GM19238 (cell line): Measurements from ENCODE around the gene ZNF544.

Experiments
- DNase-seq: peaks from one replicate; pipeline ENCODE4 v3.0.0; 2011; ENCODE audit warnings: low spot score; ENCODE audit not compliant: insufficient read length

The ZNF544 gene

DNA sequence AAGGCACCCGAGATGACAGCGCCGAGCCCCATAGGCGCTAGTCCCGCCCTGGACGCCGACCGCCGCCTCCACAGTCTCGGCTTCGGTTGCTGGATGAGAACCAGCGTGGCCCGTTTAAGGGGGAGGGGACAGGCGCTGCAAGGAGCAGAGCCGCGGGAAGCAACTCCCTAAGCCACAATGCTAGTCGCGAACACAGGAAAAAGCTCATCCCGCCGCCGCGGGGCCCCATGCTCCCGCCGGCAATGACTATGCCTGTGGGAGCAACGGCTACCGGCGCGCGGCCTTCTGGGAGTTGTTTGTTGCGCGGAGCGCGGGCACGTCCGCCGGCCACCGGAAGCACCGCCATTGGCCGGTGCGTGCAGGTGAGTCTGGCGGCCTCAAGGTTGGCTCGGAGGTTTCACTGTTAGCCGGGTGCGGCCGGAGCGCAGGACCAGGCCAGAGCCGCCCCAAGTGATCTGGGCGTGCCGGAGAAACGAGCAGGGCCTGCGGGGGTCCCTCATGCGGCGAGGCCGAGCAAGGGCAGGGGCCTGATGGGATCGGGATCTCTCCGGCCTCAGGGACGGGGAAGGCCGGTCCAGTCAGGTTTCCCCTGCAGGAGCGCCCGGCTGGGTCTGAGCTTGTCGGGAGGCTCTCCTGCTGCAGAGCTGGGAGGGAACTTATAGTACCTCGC lies at the start of gene ZNF544:
Gene ZNF544, plus strand, starts transcription at position 330 of the 670 bp plus-strand sequence. CDS start 15,110 bp downstream, outside the sequence.
- peak; percentile 77 for DNase-seq

- no peak for DNase-seq
Observed at GRCh38 chr19:58181902-58182576, 46.7 kb upstream of the ZNF544 start.

- peak; percentile 85 for DNase-seq
Observed at GRCh38 chr19:58182577-58182988, 46.1 kb upstream of the ZNF544 start.

GRCh38 chr19:58182989-58183816 lies 45.5 kb upstream of the ZNF544 start, which contains the start of gene ZNF274:
TSS of gene ZNF274 (plus strand) at chr19:58183061. CDS start at chr19:58183966, 905 bp downstream.
- DNase-seq, result peak; percentile 96

DNA sequence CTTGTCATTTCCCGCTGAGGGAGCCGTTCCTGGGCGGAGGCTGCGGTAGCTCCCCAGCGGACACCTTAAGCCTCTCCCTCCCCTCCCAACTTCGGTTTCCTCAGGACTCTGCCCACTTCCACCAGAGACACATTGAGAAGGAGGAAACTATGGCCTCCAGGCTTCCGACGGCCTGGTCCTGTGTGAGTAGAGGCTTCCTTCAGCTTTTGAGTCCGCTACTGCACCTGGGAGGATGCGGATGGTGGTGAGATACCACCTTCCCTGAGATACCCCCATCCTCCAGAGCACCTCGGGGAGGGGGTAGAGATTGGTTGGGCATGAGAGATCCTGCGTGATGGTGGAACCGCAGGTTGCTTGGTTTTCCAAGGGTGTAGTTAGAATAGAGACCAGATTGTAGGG lies 44.9 kb upstream of the ZNF544 start:
- no peak for DNase-seq

GRCh38 chr19:58196901-58197616 lies 31.7 kb upstream of the ZNF544 start:
- no peak for DNase-seq

DNA sequence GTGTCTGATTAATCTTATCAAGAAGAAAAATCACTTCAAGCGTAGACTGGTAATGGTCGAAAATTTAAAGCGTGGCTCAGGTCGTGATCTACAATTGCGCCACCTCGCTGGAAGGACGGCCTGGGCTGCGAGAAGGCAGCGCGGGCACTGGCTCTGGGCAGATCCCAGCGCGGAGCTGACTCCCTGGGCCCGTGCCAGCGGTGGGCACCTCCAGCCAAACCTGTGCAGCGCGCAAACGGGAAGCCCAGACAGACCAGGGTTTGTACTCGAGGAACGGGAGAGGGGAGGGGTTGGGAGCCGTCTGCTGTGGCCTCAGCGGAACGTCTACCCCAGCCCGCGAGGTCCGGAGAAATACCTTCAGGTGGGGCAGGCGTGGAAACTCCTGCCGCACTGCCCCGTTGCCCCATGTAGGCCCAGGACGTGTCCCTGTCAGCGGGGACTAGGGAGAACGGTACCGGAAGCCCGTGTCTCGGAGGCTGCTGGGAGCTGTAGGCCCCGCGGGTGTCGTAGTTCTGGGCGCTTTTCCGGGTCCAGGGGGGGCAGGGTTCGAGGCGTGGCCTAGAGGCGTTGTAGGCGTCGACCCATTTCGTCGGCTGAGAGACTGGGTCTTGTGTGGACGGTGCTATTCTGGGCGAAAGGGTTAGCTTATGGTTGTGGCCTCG lies 24.8 kb upstream of the ZNF544 start:
- DNase-seq, result no peak

DNA sequence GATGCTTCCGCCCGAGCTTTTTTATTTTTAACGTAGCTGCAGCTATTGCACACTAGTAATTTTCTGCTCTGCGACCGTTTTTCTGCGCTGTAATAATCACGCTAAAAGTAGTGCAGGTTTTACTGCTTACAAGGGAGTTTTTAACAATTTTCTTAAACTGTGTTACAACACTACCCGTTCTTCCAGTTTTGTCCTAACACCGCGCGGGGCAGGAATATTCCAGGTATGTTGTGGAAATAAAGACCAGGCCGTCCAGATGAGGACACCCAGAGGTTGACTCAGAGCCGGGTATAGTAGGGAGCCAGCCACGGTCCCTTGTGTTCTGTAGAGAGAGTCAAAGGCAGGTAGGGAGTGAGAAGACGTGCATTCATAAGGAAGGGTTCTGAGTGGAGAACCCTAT lies 24.1 kb upstream of the ZNF544 start:
- DNase-seq, result no peak

- DNase-seq, result no peak
Observed at GRCh38 chr19:58209577-58209976, 19.1 kb upstream of the ZNF544 start.

GRCh38 chr19:58212336-58213074 lies 16.2 kb upstream of the ZNF544 start:
- no peak for DNase-seq

GRCh38 chr19:58213075-58213369 lies 15.7 kb upstream of the ZNF544 start:
- DNase-seq, result no peak

DNA sequence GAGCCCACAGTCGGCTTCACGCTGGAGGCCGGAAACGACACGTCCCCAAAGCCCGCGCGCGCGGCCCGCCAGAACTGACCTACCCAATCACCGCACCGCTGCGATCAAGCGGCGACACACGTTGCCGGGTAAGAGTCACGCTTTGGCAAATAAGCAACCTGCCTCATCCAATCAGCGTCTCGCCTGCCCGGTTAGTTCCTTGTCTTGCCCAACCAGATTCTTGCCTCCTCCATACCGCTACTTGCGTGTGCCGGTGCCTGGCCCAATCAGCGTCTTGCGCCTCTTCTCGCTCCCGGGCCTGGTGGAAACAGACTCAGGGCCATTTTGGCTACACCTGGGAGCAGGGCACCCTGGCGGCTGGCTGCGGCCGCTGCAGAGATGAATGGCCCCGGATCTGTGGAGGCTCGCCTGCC lies 11.6 kb upstream of the ZNF544 start:
- DNase-seq, result no peak

DNA sequence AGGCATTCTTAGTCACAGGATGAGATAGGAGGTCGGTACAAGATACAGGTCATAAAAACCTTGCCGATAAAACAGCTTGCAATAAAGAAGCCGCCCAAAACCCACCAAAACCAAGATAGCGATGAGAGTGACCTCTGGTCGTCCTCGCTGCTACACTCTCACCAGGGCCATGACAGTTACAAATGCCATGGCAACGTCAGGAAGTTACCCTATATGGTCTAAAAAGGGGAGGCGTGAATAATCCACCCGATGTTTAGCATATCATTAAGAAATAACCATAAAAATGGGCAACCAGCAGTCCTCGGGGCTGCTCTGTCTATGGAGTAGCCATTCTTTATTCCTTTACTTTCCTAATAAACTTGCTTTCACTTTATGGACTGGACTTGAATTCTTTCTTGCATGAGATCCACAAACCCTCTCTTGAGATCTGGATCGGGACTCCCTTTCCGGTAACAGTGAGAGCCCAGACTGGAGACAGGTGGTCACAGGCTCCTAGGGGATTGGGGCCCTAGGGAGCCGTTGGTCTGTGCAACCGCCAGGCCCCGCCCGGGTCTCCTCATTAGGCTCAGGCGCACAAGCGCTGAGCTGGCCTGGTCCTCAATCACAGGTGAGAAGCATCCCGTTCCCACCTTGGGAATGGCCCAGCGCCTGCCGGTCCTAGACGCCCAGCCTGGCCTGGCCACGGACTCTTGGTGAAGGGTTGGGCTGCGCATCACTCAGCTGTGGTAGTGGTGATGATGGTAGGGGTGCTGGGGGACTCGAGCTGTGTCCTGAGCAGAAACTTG lies 10.9 kb upstream of the ZNF544 start:
- DNase-seq, result no peak

DNA sequence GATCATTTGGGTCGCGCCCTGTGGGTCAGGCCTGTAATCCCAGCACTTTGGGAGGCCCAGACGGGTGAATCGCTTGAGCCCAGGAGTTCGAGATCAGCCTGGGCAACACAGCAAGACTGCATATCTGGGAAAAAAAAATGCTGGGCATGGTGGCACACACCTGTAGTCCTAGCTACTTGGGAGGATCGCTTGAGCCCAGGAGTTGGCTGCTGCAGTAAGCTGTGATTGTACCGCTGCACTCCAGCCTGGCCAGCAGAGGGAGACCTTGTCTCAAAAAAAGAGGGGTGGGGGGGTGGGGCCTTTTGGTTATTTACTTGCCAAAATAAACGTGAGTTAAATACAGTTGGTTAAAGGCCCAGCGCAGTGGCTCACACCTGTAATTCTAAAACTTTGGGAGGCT lies 9.8 kb upstream of the ZNF544 start:
- no peak for DNase-seq

GRCh38 chr19:58227964-58228584 lies 640 bp upstream of the ZNF544 start:
- DNase-seq, result no peak

DNA sequence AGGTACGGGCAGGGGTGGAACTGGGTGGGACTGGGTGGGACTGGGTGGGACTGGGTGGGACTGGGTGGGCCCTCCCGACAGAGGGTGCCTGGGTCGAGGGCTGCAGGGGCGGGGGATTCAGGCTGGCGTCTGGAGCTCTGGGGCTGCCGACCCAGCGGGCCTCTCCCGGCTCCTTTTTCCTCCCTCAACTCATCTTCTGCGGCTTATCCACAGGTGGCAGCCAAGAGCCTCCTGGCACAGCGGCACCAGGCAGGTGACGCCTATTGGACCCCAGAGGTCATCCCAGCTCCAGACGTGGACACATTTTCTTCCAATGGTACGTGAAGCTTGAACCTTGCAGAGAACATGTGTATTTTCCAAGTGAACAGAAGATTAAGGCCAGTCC lies 533 bp downstream of the ZNF544 start:
- DNase-seq, result no peak

DNA sequence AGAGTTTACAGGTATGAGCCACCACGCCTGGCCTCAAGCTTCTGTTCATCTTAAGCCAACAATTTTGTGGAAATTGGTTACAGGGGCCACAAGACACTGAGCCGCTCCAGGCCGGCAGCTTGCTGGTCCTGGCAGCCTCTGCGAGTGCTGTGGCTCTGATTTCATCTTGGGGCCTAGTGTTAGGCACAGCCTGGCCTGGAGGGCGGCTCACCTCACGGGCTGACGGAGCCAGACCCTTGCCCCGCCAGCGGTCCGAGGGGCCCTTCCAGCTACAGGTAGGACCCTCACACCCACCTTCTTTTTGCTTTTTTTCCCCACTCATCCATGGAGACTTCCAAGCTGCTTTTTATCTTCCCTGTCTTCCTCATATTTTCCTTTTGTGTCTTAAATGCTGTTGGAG lies 8.6 kb downstream of the ZNF544 start:
- DNase-seq, result no peak

DNA sequence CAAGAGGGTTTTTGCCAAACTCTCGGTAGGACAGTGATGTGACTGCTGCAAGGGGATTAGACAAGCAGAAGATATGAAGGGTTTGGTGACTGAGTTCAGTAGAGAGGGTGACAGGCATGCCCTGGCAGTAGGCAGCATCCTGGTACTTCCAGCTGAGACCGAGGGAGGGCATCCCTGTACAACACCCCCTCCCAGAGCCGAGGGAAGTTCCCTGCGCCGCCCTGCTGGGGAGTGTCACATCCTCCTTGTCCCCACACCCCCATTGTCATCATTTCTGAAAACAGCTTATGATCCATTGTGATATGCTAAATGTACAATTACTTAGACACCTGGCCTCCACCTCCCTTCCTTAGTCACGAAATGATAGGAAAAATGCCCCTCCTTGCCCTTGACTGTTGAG lies 14.6 kb downstream of the ZNF544 start:
- no peak for DNase-seq

DNA sequence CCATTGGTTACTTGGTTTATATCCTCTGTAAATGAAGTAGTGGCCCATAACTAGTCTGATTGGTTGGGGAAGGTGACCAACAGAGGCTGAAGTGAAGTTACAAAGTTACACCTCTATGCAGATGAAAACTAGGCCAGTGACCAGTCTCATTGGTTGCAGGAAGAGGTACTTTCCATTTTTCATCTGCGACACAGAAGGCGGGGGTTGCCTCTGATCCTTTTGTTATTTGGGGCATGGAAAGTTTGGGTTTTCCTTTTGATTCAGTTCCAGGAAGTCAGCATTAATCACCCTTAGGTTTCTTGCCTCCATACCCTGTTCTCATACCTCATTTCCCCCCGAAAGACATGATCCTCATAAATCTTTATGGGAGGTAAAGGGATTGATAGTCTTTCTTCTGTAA lies 20.2 kb downstream of the ZNF544 start:
- no peak for DNase-seq
